Left colon (tissue), 2 donors: Measurements from ENCODE around the gene EID3. TPM values are rescaled to one million over a fixed set of nuclear protein-coding genes. Genes with fewer than 3 reads are reported as not detected.
A peak's percentile ranks its signal among the peaks of the same experiment; 100 is the strongest.
"Not testable (repeated sequence)": the region's sequence is repeated elsewhere in the genome, so short reads cannot be mapped to it uniquely, and the experiment has no call there.

Source experiments
- ATAC-seq: fragments of 200-7000 bp; cut with Tn5 transposase; one replicate; pipeline ENCODE4 v1.9.1; 2020; ENCODE audit warnings: mild to moderate bottlenecking, moderate library complexity
- DNase-seq, 2 donors: peaks; one replicate each; pipeline ENCODE4 v3.0.0-alpha.2; 2020
- intact Hi-C, 2 donors: fragments of 100-400 bp; cut with DNase I in 1 of 2; cut with micrococcal nuclease in 1 of 2; formaldehyde crosslinking; loops; one replicate each; pipeline versions ENCODE4 v1.11.2 to v1.14.0; 2022; cut with DNase I, micrococcal nuclease
- total RNA-seq, 2 donors: library from RNA; stranded (reverse); fragmentation: NEBNext Ultra II Directional; extraction: Animal tissue kit (Norgen Biotek cat#: 25700); gene quantifications; one replicate each; pipeline ENCODE4 v1.2.1, GENCODE V29; 2021
- donor health status: DM: no; HTN: no; CAD: no.
- donor health status: DM: yes; HTN: yes; CAD: no.

The EID3 gene
- total RNA-seq, 2 donors from 2014 or later: 2.4 to 2.5 TPM

GRCh38 chr12:104286516-104287482 lies 16.7 kb upstream of the EID3 start:
- peak; percentile 95 to 96 for DNase-seq
- peak; percentile 82 for ATAC-seq
- intact Hi-C loops: no loop called here

GRCh38 chr12:104288635-104289274 lies 14.8 kb upstream of the EID3 start:
- DNase-seq: peak; percentile 87 to 89
- peak; percentile 75 for ATAC-seq
- intact Hi-C loops: no loop called here

GRCh38 chr12:104290320-104290719 lies 13.2 kb upstream of the EID3 start:
- no peak for DNase-seq
- no peak for ATAC-seq
- intact Hi-C loops: no loop called here

GRCh38 chr12:104290855-104291254 lies 12.7 kb upstream of the EID3 start:
- no peak for ATAC-seq
- DNase-seq: no peak
- intact Hi-C loops: no loop called here

- no peak for DNase-seq
Measured at GRCh38 chr12:104291867-104292524, 11.5 kb upstream of the EID3 start.

GRCh38 chr12:104292872-104293794 lies 10.4 kb upstream of the EID3 start:
- no peak for ATAC-seq
- intact Hi-C loops: no loop called here

More at GRCh38 chr12:104291867-104292524, 11.5 kb upstream of the EID3 start:
- intact Hi-C loops: no loop called here
- no peak for ATAC-seq

GRCh38 chr12:104294158-104294859 lies 9.2 kb upstream of the EID3 start:
- peak in 1 of 2 donors; percentile 54 for DNase-seq
- ATAC-seq, intact Hi-C loops: not testable (repeated sequence)

More at GRCh38 chr12:104292872-104293794, 10.4 kb upstream of the EID3 start:
- DNase-seq: no peak

- DNase-seq (no peak), ATAC-seq (no peak)
- intact Hi-C loops: no loop called here
Measured at GRCh38 chr12:104294927-104295668, 8.4 kb upstream of the EID3 start.

GRCh38 chr12:104295954-104296353 lies 7.6 kb upstream of the EID3 start:
- intact Hi-C loops: no loop called here
- ATAC-seq (no peak), DNase-seq (no peak)

GRCh38 chr12:104296718-104297117 lies 6.8 kb upstream of the EID3 start:
- intact Hi-C loops: no loop called here
- peak; percentile 77 for ATAC-seq
- DNase-seq: no peak

GRCh38 chr12:104297477-104298113 lies 5.9 kb upstream of the EID3 start:
- ATAC-seq: peak; percentile 29
- DNase-seq: no peak
- intact Hi-C loops: no loop called here

- intact Hi-C loops: loop anchor here in 1 of 2 donors (5.0 kb wide), 1 partner anchor 83 kb away; the partner anchor contains the start of gene TXNRD1
- DNase-seq: no peak
- no peak for ATAC-seq
Measured at GRCh38 chr12:104299842-104300481, 3.6 kb upstream of the EID3 start.

GRCh38 chr12:104304261-104305009 lies 896 bp downstream of the EID3 start:
- intact Hi-C loops: loop anchor here in 1 of 2 donors (5.0 kb wide), 1 partner anchor 87 kb away; the partner anchor contains the start of gene TXNRD1
- ATAC-seq (no peak), DNase-seq (no peak)

GRCh38 chr12:104305349-104305748 lies 1.8 kb downstream of the EID3 start:
- intact Hi-C loops: no loop called here
- ATAC-seq (no peak), DNase-seq (no peak)

- ATAC-seq (no peak), DNase-seq (no peak)
- intact Hi-C loops: no loop called here
Measured at GRCh38 chr12:104306376-104306775, 2.8 kb downstream of the EID3 start.
